Spleen (tissue), 7 donors: ENCODE measurements around the gene SHTN1.

Source experiments
- CTCF ChIP-seq, 11 experiments: fragments of 200-600 bp in 7 of 11; fragments of 450-650 bp in 4 of 11; sonication (generic) in 4 of 11; IDR thresholded peaks in 8 of 11; conservative IDR thresholded peaks in 3 of 11; 1 replicate in 7 of 11; 2 replicates in 4 of 11; pipeline versions ENCODE4 v1.4.0 to v1.8.0; 2016 to 2021; ENCODE audit warnings: antibody characterized with exemption in 11 of 11, inconsistent platforms in 4 of 11, mild to moderate bottlenecking in 1 of 11
- POLR2A ChIP-seq, 3 donors: fragments of 450-650 bp; IDR thresholded peaks; one replicate each; pipeline ENCODE4 v1.5.1; 2017; ENCODE audit warnings: antibody characterized with exemption in 3 of 3, mild to moderate bottlenecking in 1 of 3
- donor health status: DM: no; HTN: no; CAD: no; lungs with moderate emphysema.
- donor health status: DM: no; HTN: no; CAD: no.
- donor health status: DM: no; HTN: no; CAD: no.

GRCh38 chr10:116992183-116992582 is 12.8 kb downstream of the SHTN1 start:
- TF ChIP-seq CTCF (IDR thresholded peaks at IDR 0.05 in 8 of 11, conservative IDR thresholded peaks at IDR 0.05 in 3 of 11) (no peak), POLR2A (IDR thresholded peaks at IDR 0.05) (no peak)
